Pulmonary artery endothelial cell (primary cell): ENCODE results near the gene ARFRP1. TPM values are rescaled to one million over a fixed set of nuclear protein-coding genes. Genes with fewer than 3 reads are reported as not detected.

Experiments used
- DNase-seq: peaks from one replicate; pipeline ENCODE4 v3.0.0-alpha.2; 2011; ENCODE audit warnings: low read depth, low spot score
- total RNA-seq: library from RNA; depleted of rRNA; stranded (reverse); fragments of >200 nt; gene quantifications from 2 replicates; pipeline ENCODE4 v1.2.3, GENCODE V29; 2014

ARFRP1 gene
- total RNA-seq, 1 donor from 2014 or later = 37.7 TPM

DNA sequence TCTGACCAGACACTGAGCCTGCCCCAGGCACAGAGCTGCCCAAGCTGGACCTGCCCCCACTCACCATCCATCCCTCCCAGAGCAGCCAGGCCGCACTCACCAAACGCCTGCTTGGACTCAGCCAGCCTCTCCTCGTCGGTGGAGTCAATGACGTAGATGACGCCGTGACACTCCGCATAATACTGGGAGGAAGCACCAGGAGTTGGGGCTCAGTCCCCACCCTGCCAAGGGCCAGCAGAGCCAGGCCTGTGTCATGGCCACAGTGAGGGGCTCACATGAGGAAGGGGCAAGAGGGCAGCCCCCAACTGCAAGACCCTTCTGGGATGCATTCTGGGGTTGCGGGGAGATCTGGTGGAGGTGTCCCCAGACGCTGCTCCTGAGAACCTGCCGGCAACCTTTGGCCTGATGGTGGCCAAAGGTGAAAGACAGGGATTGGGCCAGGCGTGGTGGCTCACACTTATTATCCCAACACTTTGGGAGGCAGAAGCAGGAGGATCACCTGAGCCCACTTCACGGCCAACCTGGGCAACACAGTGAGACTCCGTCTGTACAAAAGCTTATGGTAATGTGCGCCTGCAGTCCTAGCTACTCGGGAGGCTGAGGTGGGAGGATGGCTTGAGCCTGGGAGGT lies 5.6 kb downstream of the ARFRP1 start:
- no peak for DNase-seq

DNA sequence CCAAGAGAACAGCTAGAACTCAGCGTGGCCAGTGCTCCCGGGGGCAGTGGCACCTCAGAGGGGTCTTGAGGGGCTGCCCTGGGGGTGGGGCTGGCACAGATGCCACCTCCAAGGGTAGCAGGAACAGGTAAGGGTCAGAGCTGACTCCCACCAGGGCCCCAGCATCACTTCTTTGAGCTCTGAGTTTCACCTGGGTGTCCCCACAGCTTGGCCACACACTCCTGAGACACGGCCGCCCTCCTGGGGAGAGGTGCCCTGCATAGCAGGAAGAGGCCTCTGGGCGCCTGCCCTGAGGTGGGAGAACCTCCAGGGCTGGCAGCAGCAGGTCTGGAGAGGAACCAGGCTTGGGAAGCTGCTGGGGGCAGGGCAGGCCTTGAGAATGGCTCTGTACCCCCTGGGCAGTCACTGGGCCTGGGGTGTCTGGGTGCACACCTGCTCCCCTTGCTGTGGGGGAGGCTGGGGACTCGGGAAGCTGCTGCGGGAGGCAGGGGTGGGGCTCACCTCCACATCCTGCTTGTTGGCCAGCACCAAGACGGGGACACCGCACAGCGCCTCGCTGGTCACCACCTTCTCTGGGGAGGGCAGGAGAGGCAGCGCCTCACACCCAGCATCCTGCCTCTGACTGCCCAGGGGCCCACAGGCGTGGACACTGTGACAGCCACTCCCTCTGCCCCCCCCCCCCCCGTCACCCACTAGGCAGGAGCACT lies 6.3 kb downstream of the ARFRP1 start:
- DNase-seq = no peak

DNA sequence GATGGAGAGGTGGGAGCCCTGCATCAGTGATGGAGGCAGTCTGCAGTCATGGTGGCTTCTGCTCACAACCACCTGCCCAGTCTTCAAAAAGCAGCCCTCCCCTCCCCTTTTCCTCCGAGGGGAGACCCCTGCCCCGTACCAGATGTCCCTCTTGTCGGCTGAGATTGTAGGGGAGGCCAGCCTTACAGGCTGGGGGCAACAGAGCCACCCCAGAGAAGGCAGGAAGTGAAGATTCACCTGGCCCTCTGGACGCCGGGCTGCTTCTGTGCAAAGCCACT lies 6.8 kb downstream of the ARFRP1 start:
- no peak for DNase-seq

DNA sequence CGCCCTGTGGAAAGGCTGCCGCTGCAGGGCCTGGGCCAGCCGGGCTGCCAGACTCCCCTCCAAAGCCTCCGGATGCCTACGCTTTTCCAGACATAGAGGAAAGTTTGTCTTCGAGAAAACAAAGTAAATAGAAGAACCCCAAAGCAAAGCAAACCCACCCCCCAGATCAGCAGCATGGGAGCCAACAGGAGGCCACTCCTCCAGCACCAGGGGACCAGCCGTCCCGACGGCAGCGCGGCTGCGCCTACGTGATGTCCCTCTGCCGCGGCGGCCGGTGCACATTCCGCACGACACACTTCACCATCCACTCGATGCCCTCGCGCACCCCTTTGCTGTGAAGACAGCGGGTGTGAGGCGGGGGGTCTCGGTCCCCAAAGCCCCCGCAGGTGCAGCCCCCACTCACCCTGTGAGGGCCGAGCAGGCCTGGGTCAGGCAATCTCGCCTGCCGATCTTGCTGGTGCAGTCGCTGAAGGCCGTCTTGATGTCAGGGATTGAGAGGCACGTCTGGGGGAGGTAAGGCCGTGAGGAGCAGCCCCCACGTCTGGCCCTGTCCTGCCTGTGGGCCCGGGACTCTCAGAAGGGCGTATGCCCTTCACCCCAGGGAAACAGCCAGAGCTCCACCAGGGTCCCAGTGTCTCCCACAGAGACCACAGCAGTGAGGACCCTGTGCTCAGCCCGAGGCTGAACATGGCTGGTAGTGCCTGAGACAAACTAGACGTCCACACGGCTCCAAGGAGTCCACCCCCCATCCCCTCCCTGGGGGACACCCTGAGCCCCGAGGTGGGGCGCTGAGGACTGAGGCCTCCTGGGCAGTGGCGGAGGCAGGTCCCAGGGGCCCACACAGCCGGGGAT lies 7.4 kb downstream of the ARFRP1 start:
- no peak for DNase-seq

DNA sequence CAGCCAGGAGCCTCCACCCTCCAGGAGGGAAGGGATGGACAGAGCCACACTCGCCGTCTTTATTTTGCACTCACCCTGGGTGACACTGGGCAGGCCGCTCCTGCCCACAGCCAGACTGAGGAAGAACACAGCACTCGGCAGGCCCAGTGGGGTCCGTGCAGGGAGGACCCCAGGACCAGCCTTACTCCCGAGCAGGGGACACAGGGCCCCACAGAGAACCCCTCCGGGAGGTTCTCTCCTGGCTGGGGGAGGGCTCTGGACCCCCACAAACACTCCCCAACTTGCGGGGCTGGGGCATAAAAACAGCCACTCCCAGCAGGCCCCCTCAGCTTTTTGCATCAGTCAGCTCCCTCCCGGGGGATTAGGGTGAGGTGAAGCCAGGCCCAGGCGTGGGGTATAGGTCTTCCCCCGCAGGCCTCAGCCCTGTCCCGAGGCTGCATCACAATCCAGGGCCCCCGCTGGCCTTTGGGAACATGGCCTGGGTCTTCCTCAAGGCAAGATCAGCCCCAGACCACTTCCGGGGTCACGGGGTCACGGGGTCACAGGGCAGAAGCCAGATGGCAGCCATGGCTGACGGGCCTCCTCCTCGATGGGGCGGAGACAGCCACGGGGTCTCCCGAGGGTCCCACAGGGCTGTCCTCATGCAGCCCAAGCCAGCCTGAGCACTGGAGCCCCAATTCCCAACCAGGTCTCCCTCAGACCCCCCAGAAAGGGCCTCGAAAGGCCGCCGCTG lies 8.1 kb downstream of the ARFRP1 start:
- no peak for DNase-seq

DNA sequence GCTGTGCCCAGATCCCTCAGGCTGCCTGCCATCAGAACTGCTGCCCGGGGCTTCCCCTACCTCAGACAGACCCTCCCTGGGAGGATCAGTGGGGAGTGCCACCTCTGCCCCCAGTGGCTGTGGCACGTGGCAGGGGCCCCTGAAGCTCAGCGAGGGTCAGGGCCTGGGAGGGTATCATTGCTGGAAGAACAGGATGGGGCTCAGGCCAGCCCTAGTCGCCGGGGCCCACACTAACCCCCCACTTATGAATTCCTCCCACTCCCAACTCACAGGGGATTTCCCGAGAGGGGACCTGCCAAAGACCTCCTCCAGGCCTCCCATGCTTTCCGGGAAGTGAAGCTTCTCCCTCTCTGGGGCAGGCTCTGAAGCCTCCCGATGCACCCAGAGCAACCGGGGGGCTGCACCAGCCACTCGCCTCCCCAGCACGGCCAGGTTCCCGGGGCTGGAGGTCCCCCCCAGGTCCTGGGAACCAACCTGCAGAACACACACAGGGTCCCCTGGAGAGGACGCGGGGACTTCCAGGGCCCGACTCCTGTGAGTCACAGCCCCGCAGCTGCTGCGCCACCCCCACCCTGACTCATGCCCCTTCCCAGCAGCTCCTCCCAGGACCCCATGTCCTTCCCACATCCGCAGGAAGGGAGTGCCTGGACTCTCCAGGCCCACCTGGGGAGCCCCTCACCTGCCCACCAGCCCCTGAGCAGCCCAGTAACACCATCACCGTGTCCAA lies 8.9 kb downstream of the ARFRP1 start:
- peak; percentile 64 for DNase-seq

DNA sequence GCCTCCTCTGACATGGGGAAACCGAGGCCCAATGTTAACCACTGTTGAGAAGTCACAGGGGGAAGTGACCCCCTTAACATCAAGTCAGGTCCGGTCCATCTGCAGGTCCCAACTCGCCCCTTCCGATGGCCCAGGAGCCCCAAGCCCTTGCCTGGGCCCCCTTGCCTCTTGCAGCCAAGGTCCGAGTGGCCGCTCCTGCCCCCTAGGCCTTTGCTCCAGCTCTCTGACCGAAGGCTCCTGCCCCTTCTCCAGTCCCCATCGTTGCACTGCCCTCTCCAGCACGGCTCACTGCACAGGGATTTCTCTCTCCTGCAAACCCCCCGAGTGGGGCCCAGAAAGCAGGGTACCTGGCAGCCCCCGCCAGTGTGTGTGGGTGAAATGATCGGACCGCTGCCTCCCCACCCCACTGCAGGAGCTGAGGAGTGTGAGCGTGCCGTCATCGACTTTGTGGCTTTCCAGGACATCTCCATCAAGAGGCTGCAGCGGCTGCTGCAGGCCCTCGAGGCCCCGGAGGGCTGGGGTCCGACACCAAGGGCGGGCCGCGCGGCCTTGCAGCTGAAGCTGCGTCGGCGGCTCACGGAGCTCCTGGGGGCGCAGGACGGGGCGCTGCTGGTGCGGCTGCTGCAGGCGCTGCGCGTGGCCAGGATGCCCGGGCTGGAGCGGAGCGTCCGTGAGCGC lies 9.8 kb downstream of the ARFRP1 start:
- no peak for DNase-seq

DNA sequence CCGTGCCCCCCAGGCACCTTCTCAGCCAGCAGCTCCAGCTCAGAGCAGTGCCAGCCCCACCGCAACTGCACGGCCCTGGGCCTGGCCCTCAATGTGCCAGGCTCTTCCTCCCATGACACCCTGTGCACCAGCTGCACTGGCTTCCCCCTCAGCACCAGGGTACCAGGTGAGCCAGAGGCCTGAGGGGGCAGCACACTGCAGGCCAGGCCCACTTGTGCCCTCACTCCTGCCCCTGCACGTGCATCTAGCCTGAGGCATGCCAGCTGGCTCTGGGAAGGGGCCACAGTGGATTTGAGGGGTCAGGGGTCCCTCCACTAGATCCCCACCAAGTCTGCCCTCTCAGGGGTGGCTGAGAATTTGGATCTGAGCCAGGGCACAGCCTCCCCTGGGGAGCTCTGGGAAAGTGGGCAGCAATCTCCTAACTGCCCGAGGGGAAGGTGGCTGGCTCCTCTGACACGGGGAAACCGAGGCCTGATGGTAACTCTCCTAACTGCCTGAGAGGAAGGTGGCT lies 10.4 kb downstream of the ARFRP1 start:
- no peak for DNase-seq

DNA sequence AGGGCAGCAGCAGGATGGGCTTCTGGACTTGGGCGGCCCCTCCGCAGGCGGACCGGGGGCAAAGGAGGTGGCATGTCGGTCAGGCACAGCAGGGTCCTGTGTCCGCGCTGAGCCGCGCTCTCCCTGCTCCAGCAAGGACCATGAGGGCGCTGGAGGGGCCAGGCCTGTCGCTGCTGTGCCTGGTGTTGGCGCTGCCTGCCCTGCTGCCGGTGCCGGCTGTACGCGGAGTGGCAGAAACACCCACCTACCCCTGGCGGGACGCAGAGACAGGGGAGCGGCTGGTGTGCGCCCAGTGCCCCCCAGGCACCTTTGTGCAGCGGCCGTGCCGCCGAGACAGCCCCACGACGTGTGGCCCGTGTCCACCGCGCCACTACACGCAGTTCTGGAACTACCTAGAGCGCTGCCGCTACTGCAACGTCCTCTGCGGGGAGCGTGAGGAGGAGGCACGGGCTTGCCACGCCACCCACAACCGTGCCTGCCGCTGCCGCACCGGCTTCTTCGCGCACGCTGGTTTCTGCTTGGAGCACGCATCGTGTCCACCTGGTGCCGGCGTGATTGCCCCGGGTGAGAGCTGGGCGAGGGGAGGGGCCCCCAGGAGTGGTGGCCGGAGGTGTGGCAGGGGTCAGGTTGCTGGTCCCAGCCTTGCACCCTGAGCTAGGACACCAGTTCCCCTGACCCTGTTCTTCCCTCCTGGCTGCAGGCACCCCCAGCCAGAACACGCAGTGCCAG lies 11.0 kb downstream of the ARFRP1 start, which contains the start of gene TNFRSF6B:
TNFRSF6B (plus strand) TSS at position 25 of the 729 bp plus-strand sequence; CDS start at position 141, 116 bp downstream.
- no peak for DNase-seq

DNA sequence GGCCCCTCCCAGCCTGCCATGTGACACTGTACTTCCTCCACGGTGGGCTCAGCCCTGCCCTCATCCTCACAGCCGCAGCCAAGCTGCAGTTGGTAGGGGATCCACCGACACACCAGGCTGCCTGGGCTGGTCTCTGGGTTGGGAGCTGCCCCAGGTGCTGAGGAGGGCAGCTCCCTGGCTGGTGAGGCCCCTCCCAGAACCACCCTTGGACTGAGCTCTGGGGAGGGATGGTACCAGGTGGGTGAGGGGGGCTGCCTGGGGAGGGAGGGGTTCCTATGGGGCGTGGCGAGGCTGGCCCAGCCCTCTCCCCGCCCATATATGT lies 11.5 kb downstream of the ARFRP1 start:
- DNase-seq = no peak

DNA sequence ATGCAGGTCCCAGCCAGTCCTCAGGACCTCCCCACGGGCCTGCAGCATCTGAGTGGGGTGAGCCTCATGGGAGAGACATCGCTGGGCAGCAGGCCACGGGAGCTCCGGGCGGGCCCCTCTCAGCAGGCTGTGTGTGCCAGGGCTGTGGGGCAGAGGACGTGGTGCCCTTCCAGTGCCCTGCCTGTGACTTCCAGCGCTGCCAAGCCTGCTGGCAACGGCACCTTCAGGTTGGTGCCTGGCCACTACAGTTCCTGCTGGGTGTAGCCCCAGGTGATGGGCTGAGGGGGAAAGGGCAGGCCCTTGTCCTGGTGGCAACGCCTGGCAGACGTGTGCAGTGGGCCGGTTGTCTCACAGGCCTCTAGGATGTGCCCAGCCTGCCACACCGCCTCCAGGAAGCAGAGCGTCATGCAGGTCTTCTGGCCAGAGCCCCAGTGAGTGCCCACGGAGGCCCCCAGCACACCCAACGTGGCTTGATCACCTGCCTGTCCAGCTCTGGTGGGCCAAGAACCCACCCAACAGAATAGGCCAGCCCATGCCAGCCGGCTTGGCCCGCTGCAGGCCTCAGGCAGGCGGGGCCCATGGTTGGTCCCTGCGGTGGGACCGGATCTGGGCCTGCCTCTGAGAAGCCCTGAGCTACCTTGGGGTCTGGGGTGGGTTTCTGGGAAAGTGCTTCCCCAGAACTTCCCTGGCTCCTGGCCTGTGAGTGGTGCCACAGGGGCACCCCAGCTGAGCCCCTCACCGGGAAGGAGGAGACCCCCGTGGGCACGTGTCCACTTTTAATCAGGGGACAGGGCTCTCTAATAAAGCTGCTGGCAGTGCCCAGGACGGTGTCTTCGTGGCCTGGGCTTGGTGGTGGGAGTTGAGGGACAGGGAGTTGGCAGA lies 12.1 kb downstream of the ARFRP1 start:
- DNase-seq = no peak

DNA sequence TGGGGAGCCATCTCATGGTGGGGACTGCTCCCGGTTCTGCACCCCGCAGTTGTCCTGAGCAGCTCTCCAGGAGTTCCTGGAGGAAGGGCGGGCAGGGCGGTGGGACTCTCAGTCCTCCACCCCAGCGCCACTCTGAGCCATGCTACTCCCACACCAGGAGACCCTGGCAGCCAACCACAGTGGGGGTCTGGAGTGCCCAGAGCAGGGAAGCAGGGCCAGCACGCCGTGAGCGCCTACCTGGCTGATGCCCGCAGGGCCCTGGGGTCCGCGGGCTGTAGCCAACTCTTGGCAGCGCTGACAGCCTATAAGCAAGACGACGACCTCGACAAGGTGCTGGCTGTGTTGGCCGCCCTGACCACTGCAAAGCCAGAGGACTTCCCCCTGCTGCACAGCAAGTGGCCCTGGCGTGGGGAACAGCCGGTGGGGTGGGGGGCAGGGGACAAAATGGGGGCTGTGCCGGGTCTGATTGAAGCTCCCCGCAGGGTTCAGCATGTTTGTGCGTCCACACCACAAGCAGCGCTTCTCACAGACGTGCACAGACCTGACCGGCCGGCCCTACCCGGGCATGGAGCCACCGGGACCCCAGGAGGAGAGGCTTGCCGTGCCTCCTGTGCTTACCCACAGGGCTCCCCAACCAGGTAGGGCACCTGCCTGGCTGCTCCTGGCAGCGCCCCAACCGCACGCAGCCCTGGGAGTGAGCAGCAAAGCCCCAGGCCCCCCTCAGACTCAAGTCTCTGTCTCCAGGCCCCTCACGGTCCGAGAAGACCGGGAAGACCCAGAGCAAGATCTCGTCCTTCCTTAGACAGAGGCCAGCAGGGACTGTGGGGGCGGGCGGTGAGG lies 13.0 kb downstream of the ARFRP1 start:
- no peak for DNase-seq

DNA sequence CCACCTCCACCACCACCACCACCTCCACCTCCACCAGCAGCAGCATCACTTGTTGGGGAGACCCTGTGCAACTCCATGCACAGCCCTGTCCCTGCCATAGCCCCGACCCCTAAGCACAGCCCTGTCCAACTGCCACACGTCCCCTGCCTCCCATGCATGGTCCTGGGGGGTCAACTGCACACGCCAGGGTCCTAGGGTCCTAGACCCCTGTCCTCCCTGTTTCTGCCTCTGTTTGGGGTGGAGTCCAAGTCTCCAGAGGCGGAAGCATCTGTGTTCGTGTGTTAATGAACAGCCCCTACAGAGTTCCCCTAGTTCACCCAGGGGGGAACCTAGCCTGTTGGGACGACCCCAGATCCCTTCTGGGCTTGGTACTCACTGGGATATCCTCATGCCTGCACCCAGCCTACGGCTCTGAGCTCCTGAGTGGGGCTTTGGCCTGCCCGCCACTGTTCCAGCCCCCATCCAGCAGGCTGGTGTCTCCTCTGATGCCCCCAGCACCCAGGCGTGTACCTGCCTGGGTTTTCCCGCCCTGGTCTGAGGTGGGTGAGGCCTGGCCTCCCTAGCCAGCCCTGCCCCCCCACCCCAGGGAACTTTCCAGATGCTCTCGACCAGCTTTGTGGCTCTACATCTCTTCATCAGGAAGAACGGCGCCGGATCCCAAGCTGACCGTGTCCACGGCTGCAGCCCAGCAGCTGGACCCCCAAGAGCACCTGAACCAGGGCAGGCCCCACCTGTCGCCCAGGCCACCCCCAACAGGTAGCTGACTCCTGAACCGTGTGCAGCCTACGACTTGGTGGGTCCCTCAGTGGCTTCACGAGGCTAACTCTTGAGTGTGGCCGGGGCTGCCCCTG lies 13.8 kb downstream of the ARFRP1 start:
- no peak for DNase-seq

DNA sequence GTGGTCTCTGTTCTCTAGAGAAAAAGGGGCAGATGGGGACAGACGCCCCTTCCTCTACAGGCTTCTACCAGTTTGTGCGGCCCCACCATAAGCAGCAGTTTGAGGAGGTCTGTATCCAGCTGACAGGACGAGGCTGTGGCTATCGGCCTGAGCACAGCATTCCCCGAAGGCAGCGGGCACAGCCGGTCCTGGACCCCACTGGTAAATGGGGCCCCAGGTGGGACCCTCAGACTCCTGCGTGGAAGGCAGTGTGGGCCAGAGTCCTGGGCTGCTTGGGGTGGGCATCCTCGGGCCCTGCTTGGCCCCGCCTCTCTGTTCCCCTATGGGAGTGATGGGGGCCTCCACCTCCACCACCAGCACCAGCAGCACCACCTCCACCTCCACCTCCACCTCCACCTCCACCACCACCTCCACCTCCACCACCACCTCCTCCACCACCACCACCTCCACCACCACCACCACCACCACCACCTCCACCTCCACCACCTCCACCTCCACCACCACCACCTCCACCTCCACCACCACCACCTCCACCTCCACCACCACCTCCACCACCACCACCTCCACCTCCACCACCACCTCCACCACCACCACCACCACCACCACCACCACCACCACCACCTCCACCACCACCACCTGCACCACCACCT lies 14.6 kb downstream of the ARFRP1 start:
- DNase-seq = no peak

DNA sequence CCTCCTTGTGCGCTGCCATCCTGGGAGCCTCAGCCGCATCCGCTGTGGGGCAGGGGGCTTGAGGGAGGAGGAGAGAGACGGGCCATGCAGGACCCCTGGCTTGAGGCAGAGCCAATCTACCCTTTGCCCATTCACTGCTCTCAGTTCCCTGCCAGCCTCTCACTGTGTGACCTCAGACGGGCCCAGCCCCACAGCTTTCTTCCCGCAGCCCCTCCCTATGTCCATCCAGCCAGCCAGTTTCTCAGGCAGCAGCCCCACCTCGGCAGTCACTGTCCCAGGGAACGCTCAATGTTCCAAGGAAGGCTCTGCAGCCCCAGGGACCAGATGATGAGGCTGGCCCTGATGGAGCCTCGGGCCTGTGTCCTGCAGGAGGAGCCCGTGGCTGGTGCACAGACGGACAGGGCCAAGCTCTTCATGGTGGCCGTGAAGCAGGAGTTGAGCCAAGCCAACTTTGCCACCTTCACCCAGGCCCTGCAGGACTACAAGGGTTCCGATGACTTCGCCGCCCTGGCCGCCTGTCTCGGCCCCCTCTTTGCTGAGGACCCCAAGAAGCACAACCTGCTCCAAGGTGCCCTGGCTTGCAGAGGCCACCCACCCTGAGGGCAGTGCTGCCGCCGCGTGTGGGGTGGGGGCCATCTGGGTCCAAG lies 15.2 kb downstream of the ARFRP1 start:
- no peak for DNase-seq
